HCT116 (cell line): ENCODE data around the gene CD82. TPM values are rescaled to one million over a fixed set of nuclear protein-coding genes. Genes with fewer than 3 reads are reported as not detected.

ENCODE experiments used
- ATAC-seq: fragments of 200-7000 bp; cut with Tn5 transposase; 2 replicates; pipeline ENCODE4 v1.9.1; 2020; ENCODE audit warnings: mild to moderate bottlenecking, moderate library complexity
- BruUV-seq: library from RNA; stranded (reverse); fragments of 400-500 nt; replicated peaks from 2 replicates; lab custom pipeline; 2021; lab: Mats Ljungman, UMichigan
- CTCF ChIA-PET: fragments of 300-600 bp; sonication (Branson Sonifier 250); formaldehyde crosslinking; loops from one replicate; lab custom pipeline; 2021; ENCODE audit warnings: antibody characterized with exemption; lab: Charles Lee
- POLR2A ChIA-PET: fragments of 300-600, 350-600 bp; sonication (Branson Sonifier 250); formaldehyde crosslinking; loops from one replicate; lab custom pipeline; 2021; ENCODE audit warnings: antibody characterized with exemption; lab: Charles Lee
- RAD21 ChIA-PET, 2 experiments: fragments of 300-600 bp; sonication (Branson Sonifier 250); formaldehyde crosslinking; loops; one replicate each; lab custom pipeline; 2023; ENCODE audit warnings: low total read pairs in 2 of 2; ENCODE audit not compliant: uncharacterized antibody in 2 of 2, unreplicated experiment in 2 of 2, low non-redundant PET in 1 of 2; lab: Charles Lee
- DNase-seq: peaks from one replicate; pipeline ENCODE4 v3.0.0-alpha.2; 2010; ENCODE audit warnings: low read depth, low spot score
- H2AFZ ChIP-seq: fragments of 200-600 bp; shearing (Covaris generic), sonication (generic); 2 replicates; pipeline ENCODE4 v1.6.1; 2017; ENCODE audit warnings: low read depth, mixed run types, mixed read lengths, antibody characterized with exemption, low read length; ENCODE audit not compliant: poor library complexity, severe bottlenecking
- H3K27ac ChIP-seq: 2 replicates; pipeline ENCODE4 v1.5.1; 2012; ENCODE audit warnings: low read depth, low read length
- H3K27me3 ChIP-seq: fragments of 200-600 bp; sonication (generic); 2 replicates; pipeline ENCODE4 v1.6.1; 2016; ENCODE audit warnings: mixed run types, low read length, mixed read lengths; ENCODE audit not compliant: insufficient read depth
- H3K36me3 ChIP-seq, 2 experiments: fragments of 200-500 bp in 1 of 2; fragments of 200-600 bp in 1 of 2; sonication (Bioruptor generic) in 1 of 2; sonication (generic) in 1 of 2; 2 replicates each; pipeline versions ENCODE4 v1.5.1 to v1.6.1; 2014 to 2016; ENCODE audit warnings: low read length in 2 of 2, inconsistent platforms in 1 of 2, mixed read lengths in 1 of 2, mixed run types in 1 of 2; ENCODE audit not compliant: insufficient read depth in 2 of 2, control insufficient read depth in 1 of 2
- H3K4me1 ChIP-seq, 2 experiments: fragments of 200-600 bp in 1 of 2; sonication (generic) in 1 of 2; 2 replicates each; pipeline versions ENCODE4 v1.5.1 to v1.6.1; 2012 to 2017; ENCODE audit warnings: low read length in 2 of 2, inconsistent platforms in 1 of 2, mild to moderate bottlenecking in 1 of 2, mixed read lengths in 1 of 2, mixed run types in 1 of 2, moderate library complexity in 1 of 2; ENCODE audit not compliant: insufficient read depth in 2 of 2, control insufficient read depth in 1 of 2
- H3K4me2 ChIP-seq: fragments of 200-600 bp; sonication (generic); 2 replicates; pipeline ENCODE4 v1.6.1; 2017; ENCODE audit warnings: mixed run types, low read length, mixed read lengths
- H3K4me3 ChIP-seq, 2 experiments: fragments of 200-600 bp in 1 of 2; sonication (generic) in 1 of 2; replicated peaks in 1 of 2; 2 replicates each; pipeline ENCODE4 v1.5.1; 2011 to 2016; ENCODE audit warnings: low read length in 2 of 2, control low read depth in 1 of 2, low read depth in 1 of 2, mild to moderate bottlenecking in 1 of 2, mixed read lengths in 1 of 2, mixed run types in 1 of 2
- H3K79me2 ChIP-seq: fragments of 200-600 bp; sonication (generic); 2 replicates; pipeline ENCODE4 v1.6.1; 2017; ENCODE audit warnings: mild to moderate bottlenecking, mixed run types, low read length, moderate library complexity, mixed read lengths; ENCODE audit not compliant: insufficient read depth
- H3K9ac ChIP-seq: fragments of 200-600 bp; sonication (generic); 2 replicates; pipeline ENCODE4 v1.6.1; 2016; ENCODE audit warnings: low read length, mixed read lengths
- H3K9me2 ChIP-seq: fragments of 200-600 bp; sonication (generic), shearing (Covaris generic); 2 replicates; pipeline ENCODE4 v1.6.1; 2017; ENCODE audit warnings: mixed run types, mild to moderate bottlenecking, moderate library complexity; ENCODE audit not compliant: insufficient read depth
- H3K9me3 ChIP-seq, 2 experiments: fragments of 200-500 bp in 1 of 2; fragments of 200-600 bp in 1 of 2; sonication (Bioruptor generic) in 1 of 2; sonication (generic) in 1 of 2; 2 replicates each; pipeline ENCODE4 v1.6.1; 2014 to 2017; ENCODE audit warnings: low read length in 2 of 2, mixed read lengths in 2 of 2, inconsistent platforms in 1 of 2, low read depth in 1 of 2, mild to moderate bottlenecking in 1 of 2, mixed run types in 1 of 2, moderate library complexity in 1 of 2; ENCODE audit not compliant: control insufficient read depth in 1 of 2, insufficient read depth in 1 of 2
- H4K20me1 ChIP-seq: fragments of 200-600 bp; sonication (generic), shearing (Covaris generic); 2 replicates; pipeline ENCODE4 v1.6.1; 2017; ENCODE audit warnings: mixed run types, mild to moderate bottlenecking, moderate library complexity; ENCODE audit not compliant: insufficient read depth
- CEBPB ChIP-seq: IDR thresholded peaks from 2 replicates; pipeline ENCODE4 v1.6.1; 2012; ENCODE audit warnings: low read depth
- EZH2 ChIP-seq: fragments of 200-600 bp; sonication (generic); IDR thresholded peaks from 2 replicates; pipeline ENCODE4 v1.6.1; 2017; ENCODE audit warnings: antibody characterized with exemption, mixed run types
- EZH2phosphoT487 ChIP-seq: fragments of 200-600 bp; IDR thresholded peaks from 2 replicates; pipeline ENCODE4 v1.6.1; 2018; ENCODE audit warnings: antibody characterized with exemption, borderline replicate concordance
- FOSL1 ChIP-seq: IDR thresholded peaks from 2 replicates; pipeline ENCODE4 v1.6.1; 2012; ENCODE audit warnings: low read depth
- JUND ChIP-seq: IDR thresholded peaks from 2 replicates; pipeline ENCODE4 v1.6.1; 2012
- POLR2A ChIP-seq: IDR thresholded peaks from 2 replicates; pipeline ENCODE4 v1.7.0; 2011; ENCODE audit warnings: borderline replicate concordance; ENCODE audit not compliant: insufficient read depth, insufficient read length; ENCODE audit errors: extremely low read depth
- RAD21 ChIP-seq: IDR thresholded peaks from 2 replicates; pipeline ENCODE4 v1.6.1; 2012; ENCODE audit warnings: low read depth, mild to moderate bottlenecking
- SRF ChIP-seq: IDR thresholded peaks from 2 replicates; pipeline ENCODE4 v1.6.1; 2012; ENCODE audit warnings: low read depth
- ZFX ChIP-seq: fragments of 450-650 bp; IDR thresholded peaks from 2 replicates; pipeline ENCODE4 v1.6.1; 2017
- ZNF274 ChIP-seq: fragments of 200-500 bp; sonication (Bioruptor generic); IDR thresholded peaks from 2 replicates; pipeline ENCODE4 v1.6.1; 2014; ENCODE audit warnings: mild to moderate bottlenecking, low read depth, low read length, inconsistent platforms
- intact Hi-C: fragments of 100-400 bp; cut with micrococcal nuclease; formaldehyde crosslinking; loops from 2 replicates; pipeline ENCODE4 v1.10.0; 2022
- total RNA-seq: library from RNA; stranded (reverse); gene quantifications from one replicate; pipeline ENCODE4 v1.2.1, GENCODE V29; 2021; ENCODE audit not compliant: unreplicated experiment
- TF ChIP-seq, protein P1 (sequence below), 3 experiments: fragments of 200-600 bp in 1 of 3; sonication (generic) in 1 of 3; IDR thresholded peaks in 2 of 3; conservative IDR thresholded peaks in 1 of 3; 2 replicates each; pipeline ENCODE4 v1.5.1; 2012 to 2017; ENCODE audit warnings: low read depth in 2 of 3, low read length in 2 of 3, antibody characterized with exemption in 1 of 3, borderline replicate concordance in 1 of 3, control low read depth in 1 of 3, mild to moderate bottlenecking in 1 of 3, mixed read lengths in 1 of 3, mixed run types in 1 of 3, moderate library complexity in 1 of 3; ENCODE audit not compliant: insufficient read depth in 1 of 3
- TF ChIP-seq, protein P2 (sequence below): IDR thresholded peaks from 2 replicates; pipeline ENCODE4 v1.6.1; 2012; ENCODE audit warnings: low read depth

The CD82 gene
- total RNA-seq, 1 experiment from 2014 or later = 16.7 TPM

DNA sequence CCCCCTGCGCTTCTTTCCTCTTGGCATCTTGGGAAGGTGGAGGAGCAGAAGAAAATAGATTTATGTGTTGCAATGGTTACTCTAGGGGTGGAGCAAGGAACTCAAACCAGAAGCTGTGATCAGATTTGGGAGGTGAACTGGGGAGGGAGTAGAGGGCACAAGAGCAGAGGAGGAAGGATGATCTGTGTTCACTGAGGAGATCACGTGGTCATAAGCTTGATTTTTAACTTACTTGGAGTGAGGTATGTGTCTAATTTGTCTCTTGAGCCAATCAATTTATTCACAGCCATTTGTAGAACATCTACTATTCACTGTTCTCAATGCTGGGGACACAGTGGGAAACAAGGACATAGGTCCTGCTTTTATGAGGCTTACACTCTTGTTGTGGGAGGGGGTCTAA is 24.8 kb upstream of the CD82 start:
- no peak overlapping the region for H3K27ac ChIP-seq
- H2AFZ ChIP-seq = no peak overlapping the region
- no peaks in the 10 kb centered on the region for H3K79me2 ChIP-seq
- TF ChIP-seq SRF = no peak
- TF ChIP-seq, protein P1, sequence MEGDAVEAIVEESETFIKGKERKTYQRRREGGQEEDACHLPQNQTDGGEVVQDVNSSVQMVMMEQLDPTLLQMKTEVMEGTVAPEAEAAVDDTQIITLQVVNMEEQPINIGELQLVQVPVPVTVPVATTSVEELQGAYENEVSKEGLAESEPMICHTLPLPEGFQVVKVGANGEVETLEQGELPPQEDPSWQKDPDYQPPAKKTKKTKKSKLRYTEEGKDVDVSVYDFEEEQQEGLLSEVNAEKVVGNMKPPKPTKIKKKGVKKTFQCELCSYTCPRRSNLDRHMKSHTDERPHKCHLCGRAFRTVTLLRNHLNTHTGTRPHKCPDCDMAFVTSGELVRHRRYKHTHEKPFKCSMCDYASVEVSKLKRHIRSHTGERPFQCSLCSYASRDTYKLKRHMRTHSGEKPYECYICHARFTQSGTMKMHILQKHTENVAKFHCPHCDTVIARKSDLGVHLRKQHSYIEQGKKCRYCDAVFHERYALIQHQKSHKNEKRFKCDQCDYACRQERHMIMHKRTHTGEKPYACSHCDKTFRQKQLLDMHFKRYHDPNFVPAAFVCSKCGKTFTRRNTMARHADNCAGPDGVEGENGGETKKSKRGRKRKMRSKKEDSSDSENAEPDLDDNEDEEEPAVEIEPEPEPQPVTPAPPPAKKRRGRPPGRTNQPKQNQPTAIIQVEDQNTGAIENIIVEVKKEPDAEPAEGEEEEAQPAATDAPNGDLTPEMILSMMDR (IDR thresholded peaks at IDR 0.05 in 2 of 3, conservative IDR thresholded peaks at IDR 0.05 in 1 of 3; ENCODE audit: borderline replicate concordance in 1 of 3, insufficient read depth in 1 of 3, low read depth in 2 of 3, low read length in 2 of 3) = no peak
- TF ChIP-seq, protein P2, sequence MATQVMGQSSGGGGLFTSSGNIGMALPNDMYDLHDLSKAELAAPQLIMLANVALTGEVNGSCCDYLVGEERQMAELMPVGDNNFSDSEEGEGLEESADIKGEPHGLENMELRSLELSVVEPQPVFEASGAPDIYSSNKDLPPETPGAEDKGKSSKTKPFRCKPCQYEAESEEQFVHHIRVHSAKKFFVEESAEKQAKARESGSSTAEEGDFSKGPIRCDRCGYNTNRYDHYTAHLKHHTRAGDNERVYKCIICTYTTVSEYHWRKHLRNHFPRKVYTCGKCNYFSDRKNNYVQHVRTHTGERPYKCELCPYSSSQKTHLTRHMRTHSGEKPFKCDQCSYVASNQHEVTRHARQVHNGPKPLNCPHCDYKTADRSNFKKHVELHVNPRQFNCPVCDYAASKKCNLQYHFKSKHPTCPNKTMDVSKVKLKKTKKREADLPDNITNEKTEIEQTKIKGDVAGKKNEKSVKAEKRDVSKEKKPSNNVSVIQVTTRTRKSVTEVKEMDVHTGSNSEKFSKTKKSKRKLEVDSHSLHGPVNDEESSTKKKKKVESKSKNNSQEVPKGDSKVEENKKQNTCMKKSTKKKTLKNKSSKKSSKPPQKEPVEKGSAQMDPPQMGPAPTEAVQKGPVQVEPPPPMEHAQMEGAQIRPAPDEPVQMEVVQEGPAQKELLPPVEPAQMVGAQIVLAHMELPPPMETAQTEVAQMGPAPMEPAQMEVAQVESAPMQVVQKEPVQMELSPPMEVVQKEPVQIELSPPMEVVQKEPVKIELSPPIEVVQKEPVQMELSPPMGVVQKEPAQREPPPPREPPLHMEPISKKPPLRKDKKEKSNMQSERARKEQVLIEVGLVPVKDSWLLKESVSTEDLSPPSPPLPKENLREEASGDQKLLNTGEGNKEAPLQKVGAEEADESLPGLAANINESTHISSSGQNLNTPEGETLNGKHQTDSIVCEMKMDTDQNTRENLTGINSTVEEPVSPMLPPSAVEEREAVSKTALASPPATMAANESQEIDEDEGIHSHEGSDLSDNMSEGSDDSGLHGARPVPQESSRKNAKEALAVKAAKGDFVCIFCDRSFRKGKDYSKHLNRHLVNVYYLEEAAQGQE = no peak
- no peak for TF ChIP-seq RAD21
- no peak for TF ChIP-seq JUND
- TF ChIP-seq EZH2phosphoT487 = no peak
- no peak for TF ChIP-seq FOSL1
- no peak for TF ChIP-seq EZH2
- TF ChIP-seq ZFX = no peak
- TF ChIP-seq CEBPB = no peak
- no peak for TF ChIP-seq POLR2A
- TF ChIP-seq ZNF274 = no peak
- no peak overlapping the region for H3K4me3 ChIP-seq
- ChIA-PET POLR2A (no interaction called here), RAD21 (no interaction called here), CTCF (interaction anchor here (1.5 kb wide), 1 partner anchor 76 kb away, joined by 4 read pairs; no protein-coding TSS in a partner anchor)
- DNase-seq (no peak), ATAC-seq (no peak)
- BruUV-seq = no TSS peak
- H3K9me3 ChIP-seq = no peaks in the 10 kb centered on the region
- no peak overlapping the region for H3K9ac ChIP-seq
- H3K36me3 ChIP-seq = no peaks in the 10 kb centered on the region
- intact Hi-C loops = no loop called here
- no peaks in the 10 kb centered on the region for H3K27me3 ChIP-seq
- H4K20me1 ChIP-seq = no peaks in the 10 kb centered on the region
- H3K9me2 ChIP-seq = no peaks in the 10 kb centered on the region
- H3K4me1 ChIP-seq = no peaks in the 10 kb centered on the region; a peak in 1 of 4 replicates
- H3K4me2 ChIP-seq = no peak overlapping the region
